HFF-Myc (cell line): ENCODE data around the gene NEDD4L.

ENCODE experiments used
- DNase-seq: peaks from one replicate; pipeline ENCODE4 v3.0.0-alpha.2; 2011; ENCODE audit warnings: low read depth; ENCODE audit errors: extremely low read depth
- H3K4me3 ChIP-seq: replicated peaks from 2 replicates; pipeline ENCODE4 v1.5.1; 2011; ENCODE audit warnings: low read depth, mild to moderate bottlenecking, control low read depth, low read length
- TF ChIP-seq, protein P1 (sequence below): IDR thresholded peaks from 2 replicates; pipeline ENCODE4 v1.5.1; 2012; ENCODE audit warnings: mild to moderate bottlenecking, low read depth, low read length, control low read depth; ENCODE audit errors: missing control alignments

The NEDD4L gene

DNA sequence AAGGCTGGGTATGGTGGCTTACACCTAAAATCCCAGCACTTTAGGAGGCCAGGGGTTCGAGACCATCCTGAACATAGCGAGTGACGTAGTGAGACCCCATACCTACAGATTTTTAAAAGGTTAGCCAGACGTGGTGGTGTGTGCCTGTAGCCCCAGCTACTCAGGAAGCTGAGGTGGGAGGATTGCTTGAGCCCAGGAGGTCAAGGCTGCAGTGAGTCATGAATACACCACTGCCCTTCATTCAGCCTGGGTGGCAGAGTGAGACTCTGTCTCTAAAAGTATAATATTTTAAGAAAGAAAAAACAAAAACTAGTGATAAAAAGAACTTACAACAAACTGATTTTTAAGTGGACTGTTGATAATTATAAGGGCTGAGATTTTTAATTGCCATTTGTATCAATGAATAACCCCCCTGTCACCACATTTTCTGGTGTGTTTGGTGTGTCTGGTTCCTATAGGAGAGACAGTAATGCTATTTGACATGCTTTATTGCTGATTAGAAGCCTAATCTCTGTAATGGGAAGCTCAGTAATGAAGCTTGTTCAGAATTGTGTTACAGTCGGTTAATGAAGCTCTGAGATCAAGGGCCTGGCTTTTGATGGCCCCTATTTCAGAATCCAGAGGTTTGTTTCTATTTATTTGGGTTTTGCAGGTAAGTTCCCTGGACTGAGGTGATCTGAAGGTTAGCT lies 147.0 kb downstream of the NEDD4L start:
- TF ChIP-seq, protein P1, sequence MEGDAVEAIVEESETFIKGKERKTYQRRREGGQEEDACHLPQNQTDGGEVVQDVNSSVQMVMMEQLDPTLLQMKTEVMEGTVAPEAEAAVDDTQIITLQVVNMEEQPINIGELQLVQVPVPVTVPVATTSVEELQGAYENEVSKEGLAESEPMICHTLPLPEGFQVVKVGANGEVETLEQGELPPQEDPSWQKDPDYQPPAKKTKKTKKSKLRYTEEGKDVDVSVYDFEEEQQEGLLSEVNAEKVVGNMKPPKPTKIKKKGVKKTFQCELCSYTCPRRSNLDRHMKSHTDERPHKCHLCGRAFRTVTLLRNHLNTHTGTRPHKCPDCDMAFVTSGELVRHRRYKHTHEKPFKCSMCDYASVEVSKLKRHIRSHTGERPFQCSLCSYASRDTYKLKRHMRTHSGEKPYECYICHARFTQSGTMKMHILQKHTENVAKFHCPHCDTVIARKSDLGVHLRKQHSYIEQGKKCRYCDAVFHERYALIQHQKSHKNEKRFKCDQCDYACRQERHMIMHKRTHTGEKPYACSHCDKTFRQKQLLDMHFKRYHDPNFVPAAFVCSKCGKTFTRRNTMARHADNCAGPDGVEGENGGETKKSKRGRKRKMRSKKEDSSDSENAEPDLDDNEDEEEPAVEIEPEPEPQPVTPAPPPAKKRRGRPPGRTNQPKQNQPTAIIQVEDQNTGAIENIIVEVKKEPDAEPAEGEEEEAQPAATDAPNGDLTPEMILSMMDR = no peak
- DNase-seq = no peak

GRCh38 chr18:58191626-58192025 lies 147.6 kb downstream of the NEDD4L start:
- no peak overlapping the region for H3K4me3 ChIP-seq
- TF ChIP-seq, protein P1 = no peak
- no peak for DNase-seq

More for the DNA sequence above, 147.0 kb downstream of the NEDD4L start:
- H3K4me3 ChIP-seq = no peak overlapping the region

DNA sequence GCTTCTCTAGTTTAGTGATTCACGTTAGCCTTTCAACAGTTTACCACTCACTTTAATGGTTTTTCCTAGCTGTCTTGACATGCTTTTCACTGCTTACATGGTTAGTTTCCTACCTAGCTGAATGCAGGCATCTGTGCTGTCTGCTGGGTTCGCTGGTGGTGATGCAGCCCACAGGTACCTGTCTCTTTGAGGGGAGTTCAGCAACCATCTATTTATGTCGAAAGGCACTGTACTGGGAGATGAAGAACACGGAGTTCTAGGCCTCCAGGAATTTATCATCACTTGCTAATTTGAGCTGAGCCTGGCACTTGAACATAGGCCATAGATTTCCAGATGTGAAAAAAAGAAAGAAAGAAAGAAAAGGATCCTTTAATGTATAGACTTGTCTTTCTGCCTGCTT lies 148.5 kb downstream of the NEDD4L start:
- TF ChIP-seq, protein P1 = no peak
- H3K4me3 ChIP-seq = no peak overlapping the region
- no peak for DNase-seq

DNA sequence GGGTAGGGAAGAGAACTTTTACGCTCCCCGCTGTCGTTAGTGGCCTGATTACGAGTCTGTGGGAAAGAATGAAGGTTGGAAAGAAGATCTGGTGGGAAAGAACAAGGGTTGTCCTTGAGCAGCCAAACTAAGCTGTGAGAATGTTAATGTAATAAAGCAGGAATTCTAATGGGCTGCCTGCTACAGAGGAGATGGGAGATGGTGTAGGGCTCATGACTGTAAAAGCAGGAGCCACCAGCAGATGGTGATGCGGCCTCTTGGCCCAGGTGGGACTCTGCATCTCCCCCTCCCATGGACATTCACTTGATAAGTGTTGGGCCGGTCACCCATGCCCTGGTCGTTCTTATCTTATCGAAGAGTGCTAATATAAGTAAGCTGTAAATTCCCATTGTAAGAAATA lies 150.0 kb downstream of the NEDD4L start:
- no peak for DNase-seq
- H3K4me3 ChIP-seq = no peak overlapping the region
- TF ChIP-seq, protein P1 = peak; percentile 31

DNA sequence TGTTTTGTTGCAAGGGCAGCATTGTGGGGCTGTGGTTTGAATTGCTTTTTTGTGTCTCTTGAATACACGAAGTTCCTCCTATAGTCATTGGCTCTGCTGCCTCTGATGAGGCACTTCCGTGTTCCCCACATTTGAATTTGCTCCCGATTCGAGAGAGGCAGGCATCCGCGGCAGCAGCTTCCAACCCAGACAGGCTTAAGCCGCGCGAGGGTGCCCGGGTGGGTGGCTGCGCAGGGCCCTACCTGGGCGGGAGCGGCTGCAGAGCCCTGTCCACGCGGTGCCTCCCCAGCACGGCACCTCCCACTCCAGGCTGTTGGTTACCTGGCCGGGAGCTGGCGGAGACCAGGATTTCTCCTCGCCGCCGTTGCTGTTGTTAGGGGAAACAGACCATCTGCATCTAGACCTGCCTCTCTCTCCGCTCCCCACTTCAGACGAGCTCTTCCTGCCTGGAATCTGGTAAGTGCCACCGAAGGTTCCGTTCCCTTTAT lies 151.3 kb downstream of the NEDD4L start:
- TF ChIP-seq, protein P1 = no peak
- DNase-seq = no peak
- H3K4me3 ChIP-seq = peak overlapping the region; percentile 35

- H3K4me3 ChIP-seq = peak overlapping the region; percentile 35; the same call in 1 of the 2 replicates
- no peak for DNase-seq
- TF ChIP-seq, protein P1 = no peak
Measured at GRCh38 chr18:58196164-58196563, 152.1 kb downstream of the NEDD4L start.
